RPMI8226 (cell line): Measurements from ENCODE around the gene DMRT1.

Source experiments
- DNase-seq: peaks from one replicate; pipeline ENCODE4 v3.0.0-alpha.2; 2015

The DMRT1 gene

GRCh38 chr9:928363-929042 is 87.0 kb downstream of the DMRT1 start:
- DNase-seq, result peak; percentile 31

GRCh38 chr9:929719-930118 is 88.2 kb downstream of the DMRT1 start:
- peak; percentile 54 for DNase-seq

GRCh38 chr9:933356-933755 is 91.9 kb downstream of the DMRT1 start:
- DNase-seq, result no peak

- DNase-seq, result no peak
These were observed 94.0 kb downstream of the DMRT1 start for GRCh38 chr9:935348-935965.

GRCh38 chr9:942805-943580 is 101.5 kb downstream of the DMRT1 start:
- DNase-seq, result peak; percentile 49

GRCh38 chr9:947985-948384 is 106.5 kb downstream of the DMRT1 start:
- DNase-seq, result no peak

- no peak for DNase-seq
These were observed 107.0 kb downstream of the DMRT1 start for GRCh38 chr9:948497-948896.

- no peak for DNase-seq
These were observed 108.6 kb downstream of the DMRT1 start for GRCh38 chr9:950139-950538.

- DNase-seq, result no peak
These were observed 111.0 kb downstream of the DMRT1 start for GRCh38 chr9:952546-952945.

- no peak for DNase-seq
These were observed 117.6 kb downstream of the DMRT1 start for GRCh38 chr9:959105-959504.

GRCh38 chr9:959914-960313 is 118.4 kb downstream of the DMRT1 start:
- DNase-seq, result no peak

- DNase-seq, result no peak
These were observed 120.5 kb downstream of the DMRT1 start for GRCh38 chr9:962023-962422.

GRCh38 chr9:965497-965896 is 124.0 kb downstream of the DMRT1 start:
- DNase-seq, result no peak

- no peak for DNase-seq
These were observed 125.4 kb downstream of the DMRT1 start for GRCh38 chr9:966870-967269.

GRCh38 chr9:967436-967835 is 125.9 kb downstream of the DMRT1 start:
- no peak for DNase-seq

- no peak for DNase-seq
These were observed 126.6 kb downstream of the DMRT1 start for GRCh38 chr9:967903-968641.

GRCh38 chr9:969310-970150 is 128.0 kb downstream of the DMRT1 start:
- DNase-seq, result no peak

- no peak for DNase-seq
These were observed 128.9 kb downstream of the DMRT1 start for GRCh38 chr9:970151-970996.

- no peak for DNase-seq
These were observed 130.5 kb downstream of the DMRT1 start for GRCh38 chr9:971901-972500.

- no peak for DNase-seq
These were observed 131.2 kb downstream of the DMRT1 start for GRCh38 chr9:972501-973294.
